Peyer's patch (tissue), 4 donors: ENCODE data around the gene CLDN10. TPM values are rescaled to one million over a fixed set of nuclear protein-coding genes. Genes with fewer than 3 reads are reported as not detected.

ENCODE experiments used
- DNase-seq, 3 donors: peaks; one replicate each; pipeline ENCODE4 v3.0.0-alpha.2; 2017 to 2019
- H3K27ac ChIP-seq, 4 donors: fragments of 200-600 bp; sonication (generic); one replicate each; pipeline ENCODE4 v1.5.1; 2016 to 2019
- H3K27me3 ChIP-seq, 2 donors: fragments of 200-600 bp; sonication (generic); one replicate each; pipeline ENCODE4 v1.5.1; 2019
- H3K36me3 ChIP-seq, 3 donors: fragments of 200-600 bp; sonication (generic); one replicate each; pipeline ENCODE4 v1.5.1; 2016 to 2019
- H3K4me1 ChIP-seq, 4 donors: fragments of 200-600 bp; sonication (generic); one replicate each; pipeline ENCODE4 v1.5.1; 2016 to 2019
- H3K4me3 ChIP-seq, 4 donors: fragments of 200-600 bp; sonication (generic); 1 replicate in 3 of 4; 2 replicates in 1 of 4; pipeline ENCODE4 v1.5.1; 2016 to 2019; ENCODE audit warnings: mild to moderate bottlenecking in 1 of 4
- H3K9me3 ChIP-seq, 4 donors: fragments of 200-600 bp; sonication (generic); one replicate each; pipeline ENCODE4 v1.5.1; 2016 to 2019; ENCODE audit warnings: mild to moderate bottlenecking in 1 of 4
- CTCF ChIP-seq, 6 experiments: fragments of 450-650 bp in 4 of 6; fragments of 200-600 bp in 2 of 6; sonication (generic) in 1 of 6; IDR thresholded peaks; one replicate each; pipeline ENCODE4 v1.5.1; 2017 to 2019; ENCODE audit warnings: antibody characterized with exemption in 6 of 6, mild to moderate bottlenecking in 3 of 6, moderate library complexity in 1 of 6
- POLR2A ChIP-seq, 2 donors: fragments of 450-650 bp; IDR thresholded peaks; one replicate each; pipeline ENCODE4 v1.5.1; 2017; ENCODE audit warnings: antibody characterized with exemption in 2 of 2, mild to moderate bottlenecking in 2 of 2, moderate library complexity in 2 of 2
- total RNA-seq, 4 donors: library from RNA; depleted of rRNA; stranded (reverse); fragments of >200 nt; gene quantifications; one replicate each; pipeline ENCODE4 v1.1.0, GENCODE V29; 2016

Gene CLDN10
- total RNA-seq, 4 donors from 2014 or later, result 0.57 TPM; not detected in 3

- Histone ChIP-seq H3K27ac (no peak overlapping the region), H3K36me3 (no peaks in the 10 kb centered on the region), H3K27me3 (no peaks in the 10 kb centered on the region), H3K4me1 (no peaks in the 10 kb centered on the region), H3K9me3 (no peaks in the 10 kb centered on the region), H3K4me3 (no peak overlapping the region)
- TF ChIP-seq CTCF (IDR thresholded peaks at IDR 0.05), result no peak
- no peak for TF ChIP-seq POLR2A (IDR thresholded peaks at IDR 0.05)
- no peak for DNase-seq
These were observed 10.5 kb upstream of the CLDN10 start for GRCh38 chr13:95541911-95542474.

- Histone ChIP-seq H3K4me1 (no peaks in the 10 kb centered on the region), H3K27me3 (no peaks in the 10 kb centered on the region), H3K27ac (no peak overlapping the region), H3K9me3 (no peaks in the 10 kb centered on the region), H3K4me3 (no peak overlapping the region), H3K36me3 (no peaks in the 10 kb centered on the region)
- no peak for DNase-seq
- no peak for TF ChIP-seq CTCF (IDR thresholded peaks at IDR 0.05)
These were observed 8.2 kb upstream of the CLDN10 start for GRCh38 chr13:95544293-95544692.

- no peaks in the 10 kb centered on the region for H3K4me1 ChIP-seq
- H3K36me3 ChIP-seq, result no peaks in the 10 kb centered on the region
- DNase-seq, result no peak
- no peak overlapping the region for H3K4me3 ChIP-seq
- TF ChIP-seq POLR2A (IDR thresholded peaks at IDR 0.05) (no peak), CTCF (IDR thresholded peaks at IDR 0.05) (no peak)
- H3K27ac ChIP-seq, result no peak overlapping the region
- H3K9me3 ChIP-seq, result no peaks in the 10 kb centered on the region
- peaks cover 0 to 3% of the 10 kb centered on the region in 2 donors for H3K27me3 ChIP-seq
These were observed 5.6 kb upstream of the CLDN10 start for GRCh38 chr13:95546919-95547318.

- TF ChIP-seq CTCF (IDR thresholded peaks at IDR 0.05) (no peak), POLR2A (IDR thresholded peaks at IDR 0.05) (no peak)
- no peak for DNase-seq
- peaks cover 0 to 9% of the 10 kb centered on the region in 2 donors for H3K27me3 ChIP-seq
- H3K27ac ChIP-seq, result no peak overlapping the region
- H3K9me3 ChIP-seq, result no peaks in the 10 kb centered on the region
- no peak overlapping the region for H3K4me3 ChIP-seq
- H3K4me1 ChIP-seq, result no peaks in the 10 kb centered on the region
- H3K36me3 ChIP-seq, result no peaks in the 10 kb centered on the region
These were observed 4.9 kb upstream of the CLDN10 start for GRCh38 chr13:95547531-95548167.

- no peak for DNase-seq
These were observed 347 bp upstream of the CLDN10 start for GRCh38 chr13:95552208-95552538.

More at GRCh38 chr13:95552208-95552538, 347 bp upstream of the CLDN10 start:
- Histone ChIP-seq H3K4me1 (peaks cover 0 to 5% (median 0%) of the 10 kb centered on the region in 4 donors), H3K4me3 (no peak overlapping the region), H3K27me3 (peaks cover 0 to 24% of the 10 kb centered on the region in 2 donors), H3K36me3 (no peaks in the 10 kb centered on the region), H3K27ac (no peak overlapping the region), H3K9me3 (no peaks in the 10 kb centered on the region)
- TF ChIP-seq CTCF (IDR thresholded peaks at IDR 0.05) (no peak), POLR2A (IDR thresholded peaks at IDR 0.05) (no peak)
